SK-N-SH (cell line): ENCODE results near the gene UCN2. TPM values are rescaled to one million over a fixed set of nuclear protein-coding genes. Genes with fewer than 3 reads are reported as not detected.
A peak's percentile ranks its signal among the peaks of the same experiment; 100 is the strongest.

Source experiments
- CTCF ChIA-PET: fragments of 300-600, 350-600 bp; formaldehyde crosslinking; extraction: SDS; loops from one replicate; lab custom pipeline; 2021; lab: Yijun Ruan, JAX
- POLR2A ChIA-PET: fragments of 350-600 bp; sonication (Branson Sonifier 250); formaldehyde crosslinking; extraction: SDS; loops from one replicate; lab custom pipeline; 2020; ENCODE audit warnings: antibody characterized with exemption, inconsistent platforms; lab: Yijun Ruan, JAX
- DNase-seq: peaks from one replicate; pipeline ENCODE4 v3.0.0; 2012
- H2AFZ ChIP-seq: fragments of 200-600 bp; sonication (generic); 2 replicates; pipeline ENCODE4 v1.8.1; 2016; ENCODE audit warnings: antibody characterized with exemption, mild to moderate bottlenecking, low read depth
- H3F3A ChIP-seq: fragments of 200-600 bp; sonication (generic); replicated peaks from 2 replicates; pipeline ENCODE3; 2016; ENCODE audit warnings: antibody characterized with exemption, mild to moderate bottlenecking; ENCODE audit not compliant: insufficient read depth
- H3K27ac ChIP-seq, 2 experiments: fragments of 200-500 bp in 1 of 2; fragments of 200-600 bp in 1 of 2; sonication (Bioruptor generic) in 1 of 2; sonication (generic), shearing (Covaris generic) in 1 of 2; 2 replicates each; pipeline versions ENCODE4 v1.5.1 to v1.6.1; 2014 to 2016; ENCODE audit warnings: low read depth in 2 of 2, inconsistent platforms in 1 of 2, low read length in 1 of 2, mild to moderate bottlenecking in 1 of 2, mixed read lengths in 1 of 2
- H3K27me3 ChIP-seq: fragments of 200-600 bp; sonication (generic), shearing (Covaris generic); 2 replicates; pipeline ENCODE4 v1.6.1; 2016; ENCODE audit warnings: mixed run types; ENCODE audit not compliant: insufficient read depth
- H3K36me3 ChIP-seq, 2 experiments: fragments of 200-500 bp in 1 of 2; fragments of 200-600 bp in 1 of 2; sonication (Bioruptor generic) in 1 of 2; sonication (generic) in 1 of 2; replicated peaks in 1 of 2; 2 replicates each; pipeline versions ENCODE3 to v1.5.1; 2014 to 2016; ENCODE audit warnings: low read length in 1 of 2, mild to moderate bottlenecking in 1 of 2; ENCODE audit not compliant: insufficient read depth in 2 of 2, control insufficient read depth in 1 of 2
- H3K4me1 ChIP-seq, 2 experiments: fragments of 200-500 bp in 1 of 2; fragments of 200-600 bp in 1 of 2; sonication (Bioruptor generic) in 1 of 2; sonication (generic), shearing (Covaris generic) in 1 of 2; 2 replicates each; pipeline versions ENCODE4 v1.5.1 to v1.6.1; 2014 to 2016; ENCODE audit warnings: low read depth in 1 of 2, low read length in 1 of 2, mixed run types in 1 of 2; ENCODE audit not compliant: insufficient read depth in 2 of 2, control insufficient read depth in 1 of 2
- H3K4me2 ChIP-seq: fragments of 200-600 bp; sonication (generic), shearing (Covaris generic); 2 replicates; pipeline ENCODE4 v1.6.1; 2017; ENCODE audit warnings: mixed run types
- H3K4me3 ChIP-seq, 2 experiments: fragments of 200-500 bp in 1 of 2; fragments of 200-600 bp in 1 of 2; sonication (Bioruptor generic) in 1 of 2; sonication (generic), shearing (Covaris generic) in 1 of 2; 2 replicates each; pipeline versions ENCODE4 v1.5.1 to v1.8.1; 2014 to 2016; ENCODE audit warnings: low read depth in 2 of 2, inconsistent platforms in 1 of 2, low read length in 1 of 2, mild to moderate bottlenecking in 1 of 2, mixed read lengths in 1 of 2, moderate library complexity in 1 of 2
- H3K79me2 ChIP-seq: fragments of 200-600 bp; sonication (generic); 2 replicates; pipeline ENCODE4 v1.8.1; 2017; ENCODE audit warnings: mild to moderate bottlenecking; ENCODE audit not compliant: insufficient read depth
- H3K9ac ChIP-seq: fragments of 200-600 bp; sonication (generic); 2 replicates; pipeline ENCODE4 v1.6.1; 2017; ENCODE audit warnings: mixed run types
- H3K9me2 ChIP-seq: fragments of 200-600 bp; sonication (generic); 2 replicates; pipeline ENCODE4 v1.6.1; 2017; ENCODE audit warnings: mixed run types
- H3K9me3 ChIP-seq: fragments of 200-600 bp; sonication (generic); 2 replicates; pipeline ENCODE4 v1.6.1; 2017; ENCODE audit warnings: mixed run types, mild to moderate bottlenecking, moderate library complexity
- H4K20me1 ChIP-seq: fragments of 200-600 bp; sonication (generic); 2 replicates; pipeline ENCODE4 v1.6.1; 2017; ENCODE audit warnings: mild to moderate bottlenecking, mixed run types; ENCODE audit not compliant: insufficient read depth
- CTCF ChIP-seq: fragments of 200-600 bp; sonication (generic); IDR thresholded peaks from 2 replicates; pipeline ENCODE4 v1.6.1; 2017; ENCODE audit warnings: antibody characterized with exemption, mild to moderate bottlenecking, moderate library complexity
- EP300 ChIP-seq, 2 experiments: IDR thresholded peaks; 2 replicates each; pipeline versions ENCODE4 v1.4.0 to v1.6.1; 2012; ENCODE audit warnings: borderline replicate concordance in 1 of 2, low read depth in 1 of 2, low read length in 1 of 2
- FOXM1 ChIP-seq: IDR thresholded peaks from 2 replicates; pipeline ENCODE4 v1.4.0; 2012; ENCODE audit warnings: low read depth, mild to moderate bottlenecking
- MXI1 ChIP-seq: IDR thresholded peaks from 2 replicates; pipeline ENCODE4 v1.6.1; 2012; ENCODE audit warnings: mild to moderate bottlenecking, low read depth, low read length, improper control_type of control experiment
- RCOR1 ChIP-seq: fragments of 150-350 bp; IDR thresholded peaks from 2 replicates; pipeline ENCODE4 v1.6.1; 2017; ENCODE audit warnings: antibody characterized with exemption, low read length
- RFX5 ChIP-seq: IDR thresholded peaks from 2 replicates; pipeline ENCODE4 v1.6.1; 2012; ENCODE audit warnings: mild to moderate bottlenecking, improper control_type of control experiment, low read length
- SIN3A ChIP-seq: IDR thresholded peaks from 2 replicates; pipeline ENCODE4 v1.6.1; 2012; ENCODE audit warnings: low read depth, mild to moderate bottlenecking, low read length, moderate library complexity, borderline replicate concordance
- SMC3 ChIP-seq: IDR thresholded peaks from 2 replicates; pipeline ENCODE4 v1.6.1; 2012; ENCODE audit warnings: low read depth, low read length, improper control_type of control experiment
- YY1 ChIP-seq: IDR thresholded peaks from 2 replicates; pipeline ENCODE4 v1.4.0; 2012; ENCODE audit warnings: low read depth, mild to moderate bottlenecking
- WGBS: methylation state at CpG from one replicate; pipeline ENCODE4 v1.1.6; 2017; ENCODE audit warnings: low lambda C conversion rate; 5-methylcytosine and 5-hydroxymethylcytosine counted together
- polyA plus RNA-seq, 3 experiments: library from polyadenylated mRNA; depleted of rRNA; stranded (reverse); fragments of >200 nt; gene quantifications; 2 replicates each; pipeline ENCODE4 v1.2.3, GENCODE V29; 2012

The UCN2 gene
- polyA plus RNA-seq, 1 of the 3 experiments (the other 2 are of a cell fraction): 0.69 TPM

DNA sequence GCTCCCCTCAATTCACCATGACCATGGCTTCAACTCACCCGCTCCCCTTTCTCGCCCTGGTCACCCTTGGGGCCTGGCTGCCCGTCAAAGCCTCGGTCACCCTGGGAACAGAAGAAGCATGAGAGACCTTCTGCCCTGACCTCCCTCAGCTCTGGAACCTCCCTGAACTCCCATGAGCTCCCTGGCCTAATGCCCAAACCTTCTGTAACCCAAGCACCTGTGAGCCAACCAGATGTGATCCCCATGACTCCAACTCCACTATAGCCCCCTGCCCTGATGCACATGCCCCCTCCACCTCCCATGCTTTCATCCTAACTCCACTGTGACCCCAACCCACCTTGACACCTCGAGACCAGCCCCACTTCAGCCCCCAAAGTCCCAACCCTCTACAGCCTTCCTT, 3.5 kb upstream of the UCN2 start:
- Histone ChIP-seq H3K4me2 (no peak overlapping the region), H3K9me2 (no peaks in the 10 kb centered on the region), H2AFZ (no peak overlapping the region), H3K36me3 (no peaks in the 10 kb centered on the region), H3K4me1 (peaks cover 33 to 43% of the 10 kb centered on the region in 2 experiments; a peak in 3 of 4 replicates), H3K9ac (no peak overlapping the region), H3F3A (peaks cover 15% of the 10 kb centered on the region), H3K4me3 (no peak overlapping the region), H4K20me1 (no peaks in the 10 kb centered on the region), H3K27me3 (no peaks in the 10 kb centered on the region), H3K79me2 (no peaks in the 10 kb centered on the region), H3K9me3 (no peaks in the 10 kb centered on the region), H3K27ac (no peak overlapping the region)
- TF ChIP-seq SMC3 (no peak), SIN3A (no peak)
- ChIA-PET CTCF (interaction anchor here (1.4 kb wide), 1 partner anchor 18 kb away, joined by 4 read pairs; no protein-coding TSS in a partner anchor), POLR2A (no interaction called here)
- 89% methylated on average over 5 of the region's 5 CpGs for WGBS
- no peak for DNase-seq

DNA sequence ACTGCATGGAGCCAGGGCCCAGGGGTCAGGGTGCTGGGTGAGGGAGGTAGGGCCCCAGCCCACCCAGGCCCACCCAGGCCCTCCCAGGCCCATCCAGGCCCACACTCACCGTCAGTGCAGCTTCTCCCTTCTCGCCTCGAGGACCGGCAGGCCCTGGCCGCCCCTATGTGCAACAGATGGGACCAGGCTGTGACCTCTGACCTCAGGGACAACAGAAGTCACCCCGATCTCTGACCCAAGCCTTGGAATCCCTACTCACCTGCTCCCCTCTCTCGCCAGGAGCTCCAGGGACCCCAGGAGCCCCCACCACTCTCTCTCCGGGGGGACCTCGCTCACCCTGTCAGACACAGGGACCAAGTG, 2.8 kb upstream of the UCN2 start:
- WGBS: 100% methylated on average over 2 of the region's 9 CpGs
- H4K20me1 ChIP-seq: no peaks in the 10 kb centered on the region
- H3K27ac ChIP-seq: peak overlapping the region; percentile 67 to 93; a peak in 3 of 4 replicates
- CTCF ChIA-PET: interaction anchor here (1.0 to 1.4 kb wide), 3 partner anchors 17 to 130 kb away, joined by 3 to 4 read pairs (median 4); partner anchors contain the start of gene UQCRC1
- H3K4me2 ChIP-seq: no peak overlapping the region; the same call in 1 of the 2 replicates
- H3K4me3 ChIP-seq: no peak overlapping the region
- no peaks in the 10 kb centered on the region for H3K79me2 ChIP-seq
- no peaks in the 10 kb centered on the region for H3K9me3 ChIP-seq
- POLR2A ChIA-PET: no interaction called here
- peaks cover 33 to 50% of the 10 kb centered on the region in 2 experiments; a peak in 3 of 4 replicates for H3K4me1 ChIP-seq
- no peak for DNase-seq
- peaks cover 20% of the 10 kb centered on the region for H3F3A ChIP-seq
- no peak overlapping the region for H3K9ac ChIP-seq
- no peaks in the 10 kb centered on the region for H3K9me2 ChIP-seq
- no peaks in the 10 kb centered on the region for H3K36me3 ChIP-seq
- H2AFZ ChIP-seq: no peak overlapping the region
- no peak for TF ChIP-seq CTCF
- TF ChIP-seq MXI1: no peak
- no peak for TF ChIP-seq YY1
- no peak for TF ChIP-seq FOXM1
- TF ChIP-seq RFX5: no peak
- no peak for TF ChIP-seq RCOR1
- no peak for TF ChIP-seq EP300 (IDR thresholded peaks at IDR 0.05; ENCODE audit: borderline replicate concordance in 1 of 2, low read depth in 1 of 2, low read length in 1 of 2)
- no peaks in the 10 kb centered on the region for H3K27me3 ChIP-seq
